ENCODE data around the gene SPEG.

DNA sequence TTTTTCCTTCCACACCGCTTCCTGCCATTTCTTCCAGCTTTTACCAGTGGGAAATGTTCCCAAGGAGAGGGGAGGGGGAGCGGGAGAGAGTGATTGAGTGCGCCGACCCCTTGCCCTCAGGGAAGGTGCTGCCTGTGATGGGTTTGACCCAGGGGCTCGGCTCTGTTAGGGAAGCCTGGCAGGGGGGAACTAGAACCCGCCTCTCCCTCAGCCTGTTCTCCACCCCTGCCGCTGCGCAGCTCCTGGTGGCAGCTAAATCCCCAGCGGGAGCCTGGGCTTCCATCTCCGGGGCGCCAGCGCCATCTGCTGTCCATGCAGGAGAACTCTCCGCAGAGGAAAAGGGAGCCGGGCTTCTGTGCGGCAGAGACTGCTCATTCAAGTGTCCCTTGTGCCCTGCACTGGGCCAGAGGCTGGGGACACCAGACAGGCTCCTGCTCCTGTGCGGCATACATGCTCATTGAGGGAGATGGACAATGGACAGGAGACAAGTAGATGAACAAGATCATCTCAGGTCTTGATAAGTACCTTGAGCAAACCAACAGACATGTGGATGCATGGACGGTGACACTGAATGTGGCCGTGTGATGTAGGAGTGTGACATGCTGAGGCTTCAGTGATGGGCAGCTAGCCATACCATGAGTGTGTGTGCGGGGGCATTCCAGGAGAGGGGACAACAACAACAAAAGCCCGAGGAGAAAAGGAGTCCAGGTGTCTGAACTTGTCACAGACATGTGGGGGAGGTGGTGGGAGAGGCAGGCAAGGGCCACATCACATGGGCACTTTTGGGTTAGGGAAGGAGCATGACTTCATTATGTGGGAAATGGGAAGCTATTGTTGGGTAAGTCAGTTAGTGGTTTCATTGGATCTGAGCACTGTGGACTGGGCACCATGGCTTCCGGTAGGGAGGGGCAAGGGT lies 95.7 kb downstream of the SPEG start:
- TF ChIP-seq, protein P1, sequence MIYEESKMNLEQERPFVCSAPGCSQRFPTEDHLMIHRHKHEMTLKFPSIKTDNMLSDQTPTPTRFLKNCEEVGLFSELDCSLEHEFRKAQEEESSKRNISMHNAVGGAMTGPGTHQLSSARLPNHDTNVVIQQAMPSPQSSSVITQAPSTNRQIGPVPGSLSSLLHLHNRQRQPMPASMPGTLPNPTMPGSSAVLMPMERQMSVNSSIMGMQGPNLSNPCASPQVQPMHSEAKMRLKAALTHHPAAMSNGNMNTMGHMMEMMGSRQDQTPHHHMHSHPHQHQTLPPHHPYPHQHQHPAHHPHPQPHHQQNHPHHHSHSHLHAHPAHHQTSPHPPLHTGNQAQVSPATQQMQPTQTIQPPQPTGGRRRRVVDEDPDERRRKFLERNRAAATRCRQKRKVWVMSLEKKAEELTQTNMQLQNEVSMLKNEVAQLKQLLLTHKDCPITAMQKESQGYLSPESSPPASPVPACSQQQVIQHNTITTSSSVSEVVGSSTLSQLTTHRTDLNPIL (CRISPR knock-in tag; IDR thresholded peaks at IDR 0.05; ENCODE audit: low read depth) = no peak
- TF ChIP-seq, protein P2, sequence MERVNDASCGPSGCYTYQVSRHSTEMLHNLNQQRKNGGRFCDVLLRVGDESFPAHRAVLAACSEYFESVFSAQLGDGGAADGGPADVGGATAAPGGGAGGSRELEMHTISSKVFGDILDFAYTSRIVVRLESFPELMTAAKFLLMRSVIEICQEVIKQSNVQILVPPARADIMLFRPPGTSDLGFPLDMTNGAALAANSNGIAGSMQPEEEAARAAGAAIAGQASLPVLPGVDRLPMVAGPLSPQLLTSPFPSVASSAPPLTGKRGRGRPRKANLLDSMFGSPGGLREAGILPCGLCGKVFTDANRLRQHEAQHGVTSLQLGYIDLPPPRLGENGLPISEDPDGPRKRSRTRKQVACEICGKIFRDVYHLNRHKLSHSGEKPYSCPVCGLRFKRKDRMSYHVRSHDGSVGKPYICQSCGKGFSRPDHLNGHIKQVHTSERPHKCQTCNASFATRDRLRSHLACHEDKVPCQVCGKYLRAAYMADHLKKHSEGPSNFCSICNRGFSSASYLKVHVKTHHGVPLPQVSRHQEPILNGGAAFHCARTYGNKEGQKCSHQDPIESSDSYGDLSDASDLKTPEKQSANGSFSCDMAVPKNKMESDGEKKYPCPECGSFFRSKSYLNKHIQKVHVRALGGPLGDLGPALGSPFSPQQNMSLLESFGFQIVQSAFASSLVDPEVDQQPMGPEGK (CRISPR knock-in tag; IDR thresholded peaks at IDR 0.05; ENCODE audit: borderline replicate concordance) = no peak
- TF ChIP-seq ZFP3 (CRISPR knock-in tag; IDR thresholded peaks at IDR 0.05) = no peak
- TF ChIP-seq PPARA (CRISPR knock-in tag; IDR thresholded peaks at IDR 0.05; ENCODE audit: borderline replicate concordance) = no peak
- TF ChIP-seq RARB (CRISPR knock-in tag; IDR thresholded peaks at IDR 0.05) = no peak
- TF ChIP-seq ZNF70 (CRISPR knock-in tag; IDR thresholded peaks at IDR 0.05) = no peak
- no peak for TF ChIP-seq TCF4 (CRISPR knock-in tag; IDR thresholded peaks at IDR 0.05; ENCODE audit: borderline replicate concordance)
- no peak for TF ChIP-seq ZC3H10 (CRISPR knock-in tag; IDR thresholded peaks at IDR 0.05)
- TF ChIP-seq, protein P3, sequence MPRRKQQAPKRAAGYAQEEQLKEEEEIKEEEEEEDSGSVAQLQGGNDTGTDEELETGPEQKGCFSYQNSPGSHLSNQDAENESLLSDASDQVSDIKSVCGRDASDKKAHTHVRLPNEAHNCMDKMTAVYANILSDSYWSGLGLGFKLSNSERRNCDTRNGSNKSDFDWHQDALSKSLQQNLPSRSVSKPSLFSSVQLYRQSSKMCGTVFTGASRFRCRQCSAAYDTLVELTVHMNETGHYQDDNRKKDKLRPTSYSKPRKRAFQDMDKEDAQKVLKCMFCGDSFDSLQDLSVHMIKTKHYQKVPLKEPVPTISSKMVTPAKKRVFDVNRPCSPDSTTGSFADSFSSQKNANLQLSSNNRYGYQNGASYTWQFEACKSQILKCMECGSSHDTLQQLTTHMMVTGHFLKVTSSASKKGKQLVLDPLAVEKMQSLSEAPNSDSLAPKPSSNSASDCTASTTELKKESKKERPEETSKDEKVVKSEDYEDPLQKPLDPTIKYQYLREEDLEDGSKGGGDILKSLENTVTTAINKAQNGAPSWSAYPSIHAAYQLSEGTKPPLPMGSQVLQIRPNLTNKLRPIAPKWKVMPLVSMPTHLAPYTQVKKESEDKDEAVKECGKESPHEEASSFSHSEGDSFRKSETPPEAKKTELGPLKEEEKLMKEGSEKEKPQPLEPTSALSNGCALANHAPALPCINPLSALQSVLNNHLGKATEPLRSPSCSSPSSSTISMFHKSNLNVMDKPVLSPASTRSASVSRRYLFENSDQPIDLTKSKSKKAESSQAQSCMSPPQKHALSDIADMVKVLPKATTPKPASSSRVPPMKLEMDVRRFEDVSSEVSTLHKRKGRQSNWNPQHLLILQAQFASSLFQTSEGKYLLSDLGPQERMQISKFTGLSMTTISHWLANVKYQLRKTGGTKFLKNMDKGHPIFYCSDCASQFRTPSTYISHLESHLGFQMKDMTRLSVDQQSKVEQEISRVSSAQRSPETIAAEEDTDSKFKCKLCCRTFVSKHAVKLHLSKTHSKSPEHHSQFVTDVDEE (CRISPR knock-in tag; IDR thresholded peaks at IDR 0.05) = no peak
- no peak for TF ChIP-seq GLIS3 (CRISPR knock-in tag; IDR thresholded peaks at IDR 0.05)

Measured in SK-N-SH treated with all-trans-retinoic acid at 6 μM for 48 hours (cell line).